Activated naive CD8-positive, alpha-beta T cell treated with anti-CD3 and anti-CD28 coated beads, Interleukin-2, amount 50 U/mL, for 24 hours (primary cell): ENCODE data around the gene LCTL.

Experiments used
- ATAC-seq: fragments of 150-1000 bp; cut with Tn5 transposase; one replicate; pipeline ENCODE4 v1.10.0; 2021
- DNase-seq: peaks from one replicate; pipeline ENCODE4 v3.0.0; 2021
- H3K27ac Mint-ChIP-seq: one replicate; pipeline ENCODE4 v1.8.0; 2021; ENCODE audit warnings: mild to moderate bottlenecking, mixed read lengths
- H3K27me3 Mint-ChIP-seq: one replicate; pipeline ENCODE4 v1.8.0; 2021; ENCODE audit warnings: mixed read lengths
- H3K36me3 Mint-ChIP-seq: one replicate; pipeline ENCODE4 v1.8.0; 2021; ENCODE audit warnings: low read depth, mixed read lengths
- H3K4me1 Mint-ChIP-seq: one replicate; pipeline ENCODE4 v1.8.0; 2021; ENCODE audit warnings: mixed read lengths
- H3K4me3 Mint-ChIP-seq: one replicate; pipeline ENCODE4 v1.8.0; 2021; ENCODE audit warnings: mild to moderate bottlenecking, moderate library complexity, mixed read lengths
- H3K9me3 Mint-ChIP-seq: one replicate; pipeline ENCODE4 v1.8.0; 2021; ENCODE audit warnings: mixed read lengths

Gene LCTL

GRCh38 chr15:66564136-66565041 is 1.4 kb downstream of the LCTL start:
- ATAC-seq (no peak), DNase-seq (no peak)
- H3K27ac Mint-ChIP-seq = no peak overlapping the region
- H3K4me1 Mint-ChIP-seq = peaks cover 1% of the 10 kb centered on the region
- H3K36me3 Mint-ChIP-seq = no peaks in the 10 kb centered on the region
- H3K27me3 Mint-ChIP-seq = no peaks in the 10 kb centered on the region
- H3K4me3 Mint-ChIP-seq = no peak overlapping the region
- no peaks in the 10 kb centered on the region for H3K9me3 Mint-ChIP-seq

- ATAC-seq (no peak), DNase-seq (no peak)
- Mint-ChIP-seq H3K27me3 (no peaks in the 10 kb centered on the region), H3K4me1 (peaks cover 1% of the 10 kb centered on the region), H3K4me3 (no peak overlapping the region), H3K9me3 (no peaks in the 10 kb centered on the region), H3K36me3 (no peaks in the 10 kb centered on the region), H3K27ac (no peak overlapping the region)
Measured at GRCh38 chr15:66563566-66564110, 2.2 kb downstream of the LCTL start.

DNA sequence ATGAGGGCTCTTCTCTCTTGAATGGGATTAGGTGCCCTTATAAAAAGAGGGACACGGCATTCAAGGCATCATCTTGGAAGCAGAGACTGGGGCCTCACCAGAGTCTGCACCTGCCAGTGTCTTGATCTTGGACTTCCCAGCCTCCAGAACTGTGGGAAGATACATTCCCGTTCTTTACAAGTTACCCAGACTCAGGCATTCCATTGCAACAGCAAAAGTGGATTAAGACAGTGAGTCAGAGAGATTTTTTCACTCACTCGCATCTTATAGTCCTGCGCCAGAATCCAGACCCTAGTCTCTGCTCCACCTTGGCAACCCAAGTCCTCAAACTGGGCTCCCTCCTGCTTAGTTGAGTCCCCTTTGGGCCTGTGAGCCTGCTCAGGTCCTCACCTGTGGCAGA is 2.7 kb downstream of the LCTL start:
- Mint-ChIP-seq H3K4me3 (no peak overlapping the region), H3K27me3 (no peaks in the 10 kb centered on the region), H3K4me1 (peaks cover 1% of the 10 kb centered on the region), H3K36me3 (no peaks in the 10 kb centered on the region), H3K27ac (no peak overlapping the region), H3K9me3 (no peaks in the 10 kb centered on the region)
- DNase-seq (no peak), ATAC-seq (no peak)

DNA sequence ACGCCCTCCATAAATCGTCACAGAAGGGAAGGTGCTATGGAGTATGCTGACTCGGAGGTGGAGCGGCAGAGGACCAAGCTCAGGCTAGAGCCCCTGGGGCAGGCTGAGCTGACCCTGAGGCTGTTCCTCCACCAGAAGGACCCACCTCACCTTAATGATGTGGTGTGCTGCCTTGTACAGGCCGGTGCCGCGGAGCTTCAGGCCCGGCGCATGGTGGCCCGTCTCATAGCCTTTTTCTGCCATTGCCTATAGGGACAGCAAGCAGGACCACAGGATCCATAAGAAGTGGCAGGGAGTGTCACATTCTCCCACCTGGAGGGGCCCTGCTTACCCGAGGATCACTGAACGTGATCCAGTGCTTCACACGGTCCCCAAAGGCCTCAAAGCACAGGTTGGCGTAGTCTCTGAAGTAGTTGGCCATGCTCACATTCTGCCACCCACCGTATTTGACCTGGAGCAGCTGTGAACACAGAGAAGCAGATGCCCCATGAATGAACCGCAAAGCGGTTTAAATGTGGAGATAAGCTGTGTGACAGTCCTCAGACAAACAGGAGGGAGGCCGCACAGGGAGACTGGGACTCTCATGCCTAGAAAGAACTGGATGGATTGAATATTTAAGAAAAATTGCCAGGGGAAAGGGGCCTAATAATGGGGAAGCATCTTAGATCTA is 4.8 kb downstream of the LCTL start:
- DNase-seq = no peak
- H3K4me1 Mint-ChIP-seq = no peaks in the 10 kb centered on the region
- H3K9me3 Mint-ChIP-seq = no peaks in the 10 kb centered on the region

GRCh38 chr15:66558271-66558670 is 7.5 kb downstream of the LCTL start:
- no peak for ATAC-seq
- Mint-ChIP-seq H3K36me3 (peaks cover 7% of the 10 kb centered on the region), H3K27me3 (no peaks in the 10 kb centered on the region), H3K9me3 (no peaks in the 10 kb centered on the region), H3K4me3 (no peak overlapping the region), H3K27ac (no peak overlapping the region), H3K4me1 (no peaks in the 10 kb centered on the region)
- DNase-seq = no peak

More for the DNA sequence above, 4.8 kb downstream of the LCTL start:
- Mint-ChIP-seq H3K27ac (no peak overlapping the region), H3K36me3 (no peaks in the 10 kb centered on the region), H3K27me3 (no peaks in the 10 kb centered on the region), H3K4me3 (no peak overlapping the region)
- ATAC-seq = no peak

DNA sequence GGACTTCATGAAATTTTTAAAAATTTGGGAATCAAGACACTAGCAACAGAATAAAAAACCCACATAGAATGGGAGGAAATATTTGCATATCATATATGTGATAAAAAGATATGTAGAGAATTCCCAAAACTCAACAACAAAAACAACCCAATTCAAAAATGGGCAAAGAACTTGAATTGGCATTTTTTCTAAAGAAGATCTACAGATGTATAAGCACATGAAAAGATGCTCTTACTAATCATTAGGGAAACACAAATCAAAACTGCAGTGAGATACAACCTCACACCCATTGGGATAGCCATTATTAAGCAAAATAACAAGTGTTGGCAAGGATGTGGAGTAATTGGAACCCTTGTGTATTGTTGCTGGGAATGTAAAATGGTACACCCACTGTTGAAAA is 10.1 kb downstream of the LCTL start:
- Mint-ChIP-seq H3K27ac (no peak overlapping the region), H3K36me3 (peaks cover 18% of the 10 kb centered on the region), H3K4me3 (no peak overlapping the region), H3K27me3 (no peaks in the 10 kb centered on the region), H3K4me1 (peaks cover 8% of the 10 kb centered on the region), H3K9me3 (no peaks in the 10 kb centered on the region)
- no peak for ATAC-seq
- no peak for DNase-seq

DNA sequence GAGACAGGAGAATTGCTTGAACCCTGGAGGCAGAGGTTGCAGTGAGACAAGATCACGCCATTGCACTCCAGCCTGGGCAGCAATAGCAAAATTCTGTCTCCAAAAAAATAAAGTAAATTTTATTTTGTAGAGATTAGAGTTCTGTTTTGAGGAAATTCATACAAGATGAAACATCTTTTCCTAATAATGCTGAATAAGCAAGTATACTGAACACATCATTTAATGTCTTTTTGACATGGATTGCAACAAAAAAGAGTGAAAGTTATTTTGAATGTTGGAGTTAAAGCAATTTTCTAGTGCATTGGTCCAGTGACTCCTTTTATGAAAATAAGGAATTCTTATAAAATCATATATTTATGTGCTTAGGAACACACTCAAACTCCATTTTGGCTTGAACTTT is 20.5 kb downstream of the LCTL start:
- DNase-seq = no peak
- H3K4me1 Mint-ChIP-seq = peaks cover 2% of the 10 kb centered on the region
- no peak overlapping the region for H3K4me3 Mint-ChIP-seq
- H3K36me3 Mint-ChIP-seq = peaks cover 30% of the 10 kb centered on the region
- no peaks in the 10 kb centered on the region for H3K9me3 Mint-ChIP-seq
- H3K27ac Mint-ChIP-seq = no peak overlapping the region
- H3K27me3 Mint-ChIP-seq = no peaks in the 10 kb centered on the region
- no peak for ATAC-seq

GRCh38 chr15:66542896-66543295 is 22.9 kb downstream of the LCTL start:
- H3K36me3 Mint-ChIP-seq = peaks cover 40% of the 10 kb centered on the region
- H3K4me1 Mint-ChIP-seq = peaks cover 2% of the 10 kb centered on the region
- no peak overlapping the region for H3K27ac Mint-ChIP-seq
- no peaks in the 10 kb centered on the region for H3K9me3 Mint-ChIP-seq
- no peak overlapping the region for H3K4me3 Mint-ChIP-seq
- no peak for ATAC-seq
- H3K27me3 Mint-ChIP-seq = no peaks in the 10 kb centered on the region
- DNase-seq = no peak

GRCh38 chr15:66535056-66535455 is 30.7 kb downstream of the LCTL start:
- no peaks in the 10 kb centered on the region for H3K9me3 Mint-ChIP-seq
- no peaks in the 10 kb centered on the region for H3K27me3 Mint-ChIP-seq
- peaks cover 44% of the 10 kb centered on the region for H3K36me3 Mint-ChIP-seq
- H3K4me3 Mint-ChIP-seq = no peak overlapping the region
- DNase-seq (no peak), ATAC-seq (no peak)
- H3K27ac Mint-ChIP-seq = no peak overlapping the region
- H3K4me1 Mint-ChIP-seq = no peaks in the 10 kb centered on the region

- Mint-ChIP-seq H3K27ac (no peak overlapping the region), H3K4me1 (no peaks in the 10 kb centered on the region), H3K27me3 (no peaks in the 10 kb centered on the region), H3K36me3 (peaks cover 47% of the 10 kb centered on the region), H3K9me3 (no peaks in the 10 kb centered on the region), H3K4me3 (no peak overlapping the region)
- ATAC-seq (no peak), DNase-seq (no peak)
Measured at GRCh38 chr15:66524838-66525237, 41.0 kb downstream of the LCTL start.

GRCh38 chr15:66523926-66524325 is 41.9 kb downstream of the LCTL start:
- no peak overlapping the region for H3K27ac Mint-ChIP-seq
- peaks cover 44% of the 10 kb centered on the region for H3K36me3 Mint-ChIP-seq
- ATAC-seq = no peak
- no peaks in the 10 kb centered on the region for H3K9me3 Mint-ChIP-seq
- H3K27me3 Mint-ChIP-seq = no peaks in the 10 kb centered on the region
- H3K4me1 Mint-ChIP-seq = no peaks in the 10 kb centered on the region
- no peak for DNase-seq
- no peak overlapping the region for H3K4me3 Mint-ChIP-seq

- Mint-ChIP-seq H3K4me1 (no peaks in the 10 kb centered on the region), H3K4me3 (no peak overlapping the region), H3K36me3 (peaks cover 23% of the 10 kb centered on the region), H3K27me3 (no peaks in the 10 kb centered on the region), H3K27ac (no peak overlapping the region), H3K9me3 (no peaks in the 10 kb centered on the region)
- DNase-seq (no peak), ATAC-seq (no peak)
Measured at GRCh38 chr15:66515901-66516322, 49.9 kb downstream of the LCTL start.

GRCh38 chr15:66514586-66514985 is 51.2 kb downstream of the LCTL start:
- H3K9me3 Mint-ChIP-seq = no peaks in the 10 kb centered on the region
- no peak overlapping the region for H3K27ac Mint-ChIP-seq
- H3K4me1 Mint-ChIP-seq = no peaks in the 10 kb centered on the region
- ATAC-seq = no peak
- H3K27me3 Mint-ChIP-seq = no peaks in the 10 kb centered on the region
- no peak overlapping the region for H3K4me3 Mint-ChIP-seq
- DNase-seq = no peak
- H3K36me3 Mint-ChIP-seq = peaks cover 28% of the 10 kb centered on the region

- Mint-ChIP-seq H3K36me3 (peaks cover 37% of the 10 kb centered on the region), H3K4me1 (peaks cover 29% of the 10 kb centered on the region), H3K9me3 (no peaks in the 10 kb centered on the region), H3K27me3 (no peaks in the 10 kb centered on the region), H3K4me3 (no peak overlapping the region), H3K27ac (no peak overlapping the region)
- ATAC-seq (no peak), DNase-seq (no peak)
Measured at GRCh38 chr15:66508293-66508883, 57.4 kb downstream of the LCTL start.

DNA sequence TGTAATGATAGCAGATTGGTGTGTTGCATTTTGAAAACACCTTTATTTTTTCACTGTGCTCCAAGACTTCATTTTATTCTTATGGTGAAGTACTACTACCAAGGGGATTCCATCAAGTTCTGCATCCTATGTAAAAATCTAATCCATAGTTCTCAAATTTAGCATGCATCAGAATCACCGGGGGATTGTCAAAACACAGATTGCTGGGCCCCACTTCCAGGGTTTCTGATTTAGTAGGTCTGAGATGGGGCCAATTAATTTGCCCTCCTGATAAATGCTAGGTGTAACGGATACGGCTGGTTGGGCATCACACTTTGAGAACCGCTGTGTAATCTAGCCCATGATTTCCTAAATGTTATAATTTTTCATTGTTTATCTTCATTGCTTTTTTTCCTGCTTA is 60.0 kb downstream of the LCTL start:
- H3K27me3 Mint-ChIP-seq = no peaks in the 10 kb centered on the region
- H3K27ac Mint-ChIP-seq = peak overlapping the region; percentile 99
- DNase-seq (no peak), ATAC-seq (no peak)
- H3K4me1 Mint-ChIP-seq = peaks cover 54% of the 10 kb centered on the region
- peaks cover 60% of the 10 kb centered on the region for H3K36me3 Mint-ChIP-seq
- peak overlapping the region; percentile 100 for H3K4me3 Mint-ChIP-seq
- H3K9me3 Mint-ChIP-seq = no peaks in the 10 kb centered on the region
